ENCODE measurements around the gene GATB.

DNA sequence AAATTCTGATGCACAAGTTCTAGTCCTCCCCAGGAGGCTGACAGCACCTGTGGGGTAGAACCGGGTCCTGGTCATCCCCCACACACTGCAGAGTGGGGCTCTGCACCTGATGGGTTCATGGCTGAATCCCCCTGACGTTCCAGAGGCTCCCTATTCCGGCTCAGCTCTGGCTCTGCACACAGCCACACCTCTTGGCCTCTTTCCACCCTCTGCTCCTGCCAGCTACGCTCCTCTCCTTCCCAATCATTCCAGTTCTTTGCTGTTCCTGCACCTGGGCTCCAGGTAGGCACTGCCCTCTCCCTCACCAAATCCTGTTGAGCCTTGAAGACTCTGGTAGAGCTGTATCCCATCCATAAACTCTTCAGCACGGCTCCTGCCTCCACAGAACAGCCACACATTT is 75.5 kb downstream of the GATB start:
- TF ChIP-seq CTCF (IDR thresholded peaks at IDR 0.05; ENCODE audit: low read depth, low read length) = no peak
- TF ChIP-seq EZH2phosphoT487 (IDR thresholded peaks at IDR 0.05; ENCODE audit: low read depth) = no peak
